Hematopoietic multipotent progenitor cell treated with erythropoietin and hydrocortisone succinate and interleukin-3 and kit ligand, for 15 days (in vitro differentiated cells): ENCODE data around the gene PITPNC1.
"Not testable (repeated sequence)": the region's sequence is repeated elsewhere in the genome, so short reads cannot be mapped to it uniquely, and the experiment has no call there.

Experiments used
- DNase-seq: peaks from one replicate; pipeline ENCODE4 v3.0.0-alpha.2; 2015; ENCODE audit warnings: low spot score

Gene PITPNC1

DNA sequence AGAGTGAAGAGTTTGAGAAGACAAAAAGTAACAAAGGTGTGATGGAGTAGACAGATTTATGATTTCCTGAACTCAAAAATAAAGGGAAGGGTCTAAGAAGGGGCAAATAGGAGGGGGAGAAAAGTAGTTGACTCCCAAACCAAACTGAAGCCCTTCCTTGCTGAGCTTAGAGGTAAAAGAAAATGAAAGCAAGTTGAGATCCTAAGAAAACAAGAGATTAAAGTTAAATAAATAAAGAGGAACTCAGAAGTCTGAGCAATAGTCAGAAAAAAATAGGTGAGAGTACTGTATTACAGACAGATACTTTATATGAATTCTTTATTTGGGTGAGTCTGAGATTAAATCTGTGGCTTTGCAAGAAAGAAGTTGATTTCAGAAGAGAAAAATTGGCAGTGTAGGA, 7.4 kb upstream of the PITPNC1 start:
- DNase-seq = no peak

DNA sequence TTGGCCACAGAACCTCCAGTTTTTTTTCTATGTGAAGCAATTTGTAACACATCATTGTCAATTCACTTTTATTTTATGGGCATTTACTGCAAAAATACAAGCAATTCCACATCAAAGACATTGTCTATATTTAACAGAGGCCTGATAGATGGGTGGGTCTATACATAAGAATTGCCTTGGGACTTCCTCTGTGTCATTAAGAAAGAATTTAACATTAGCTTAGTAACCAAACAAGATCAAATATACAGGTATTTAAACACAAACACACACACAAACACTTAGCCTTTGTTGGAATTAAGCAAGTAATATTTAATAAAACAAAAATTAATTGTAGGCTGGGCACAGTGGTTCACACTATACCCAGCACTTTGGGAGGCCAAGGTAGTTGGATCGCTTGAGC, 4.3 kb upstream of the PITPNC1 start:
- DNase-seq = no peak

GRCh38 chr17:67374329-67375053, 2.6 kb upstream of the PITPNC1 start:
- DNase-seq = peak; percentile 74

DNA sequence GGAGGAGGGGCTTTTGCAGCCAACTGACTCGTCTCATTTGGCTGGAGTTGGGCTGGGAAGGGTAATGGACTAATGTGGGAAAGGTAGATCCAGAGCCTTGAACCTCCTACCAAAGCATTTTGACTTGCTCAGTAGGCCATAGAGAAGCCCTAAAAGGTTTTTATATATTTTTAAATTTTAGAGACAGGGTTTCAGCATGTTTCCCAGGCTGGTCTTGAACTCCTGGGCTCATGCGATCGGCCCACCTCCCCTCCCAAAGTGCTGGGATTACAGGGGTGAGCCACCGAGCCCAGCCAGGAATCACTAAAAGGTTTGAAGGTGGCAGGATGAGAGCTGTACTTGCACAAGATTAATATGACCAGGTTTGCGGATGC, 2.0 kb upstream of the PITPNC1 start:
- no peak for DNase-seq

DNA sequence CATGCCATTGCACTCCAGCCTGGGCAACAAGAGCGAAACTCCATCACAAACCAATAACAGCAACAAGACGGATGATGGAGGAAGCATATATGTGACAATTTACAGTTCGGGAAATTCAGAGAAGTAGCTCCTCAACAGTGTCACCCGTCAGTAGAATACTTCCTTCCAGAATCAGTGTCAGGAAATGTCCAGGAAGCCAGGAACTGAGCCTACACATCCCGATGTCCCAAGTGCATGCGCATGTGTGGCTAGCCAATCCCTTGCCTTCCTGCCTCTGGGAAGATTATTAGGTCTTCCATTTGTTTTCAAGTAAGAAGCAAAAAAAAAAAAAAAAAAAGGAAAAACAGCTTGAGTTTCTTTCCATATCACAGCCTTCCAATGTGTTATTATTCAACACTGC, 1.4 kb upstream of the PITPNC1 start:
- DNase-seq = no peak

DNA sequence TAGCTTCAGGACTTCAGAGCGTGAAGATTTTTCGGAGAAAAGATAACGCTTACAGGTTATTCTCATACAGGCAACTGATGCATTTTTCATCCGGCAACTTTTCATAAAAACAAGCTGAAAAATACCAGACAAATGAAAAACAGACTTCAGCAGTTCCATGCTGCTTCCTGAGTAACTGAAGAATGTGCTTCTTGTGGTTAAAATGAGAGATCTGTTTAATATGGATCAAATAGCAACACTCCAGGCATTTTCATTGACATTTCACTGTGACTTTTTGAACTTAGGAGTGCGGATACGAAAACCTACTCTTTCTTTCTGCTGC, 705 bp upstream of the PITPNC1 start:
- DNase-seq = no peak

GRCh38 chr17:67377488-67378453, 690 bp downstream of the PITPNC1 start:
- DNase-seq = no peak

DNA sequence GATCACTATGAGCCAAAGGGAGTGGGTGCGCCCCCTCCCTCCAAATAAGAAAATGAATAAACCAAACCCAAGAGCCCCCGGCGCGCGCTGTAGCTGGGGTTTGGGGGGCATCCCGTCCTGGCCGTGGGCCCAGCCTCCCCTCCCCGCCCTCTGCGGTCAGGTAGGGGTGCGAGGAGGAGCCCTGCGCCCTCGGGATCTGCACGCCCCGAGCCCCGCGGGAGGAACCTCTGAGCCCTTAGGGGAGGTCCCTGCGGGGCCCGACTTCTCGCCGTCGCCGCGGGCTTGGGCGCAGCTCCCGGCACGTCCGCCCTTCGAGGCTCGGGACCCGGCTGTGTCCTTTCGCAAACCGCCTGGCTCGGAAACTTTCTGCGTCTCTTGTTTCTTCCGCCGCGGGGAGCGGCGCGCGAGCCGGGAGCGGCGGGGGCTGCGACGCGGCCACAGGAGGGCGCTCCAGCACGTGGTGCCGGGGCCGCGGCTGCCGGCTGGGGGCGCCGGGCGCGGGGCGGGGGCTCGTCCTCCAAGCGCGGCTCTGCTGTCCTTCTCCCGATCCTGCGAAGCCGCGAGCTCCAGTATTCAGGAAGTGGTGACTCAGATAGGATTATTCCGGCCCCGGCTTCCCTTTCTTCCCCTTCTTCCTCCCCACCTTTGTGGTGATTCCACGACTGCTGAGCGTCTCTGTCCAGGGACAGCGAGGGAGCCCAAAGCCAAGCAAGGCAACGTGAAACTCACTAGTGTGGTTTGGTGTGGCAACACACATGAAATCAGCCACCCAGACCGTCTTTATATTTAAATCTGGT, 1.6 kb downstream of the PITPNC1 start:
- DNase-seq = peak; percentile 39

- DNase-seq = no peak
Observed at GRCh38 chr17:67379251-67379630, 2.2 kb downstream of the PITPNC1 start.

GRCh38 chr17:67381929-67382257, 4.8 kb downstream of the PITPNC1 start:
- DNase-seq = no peak

DNA sequence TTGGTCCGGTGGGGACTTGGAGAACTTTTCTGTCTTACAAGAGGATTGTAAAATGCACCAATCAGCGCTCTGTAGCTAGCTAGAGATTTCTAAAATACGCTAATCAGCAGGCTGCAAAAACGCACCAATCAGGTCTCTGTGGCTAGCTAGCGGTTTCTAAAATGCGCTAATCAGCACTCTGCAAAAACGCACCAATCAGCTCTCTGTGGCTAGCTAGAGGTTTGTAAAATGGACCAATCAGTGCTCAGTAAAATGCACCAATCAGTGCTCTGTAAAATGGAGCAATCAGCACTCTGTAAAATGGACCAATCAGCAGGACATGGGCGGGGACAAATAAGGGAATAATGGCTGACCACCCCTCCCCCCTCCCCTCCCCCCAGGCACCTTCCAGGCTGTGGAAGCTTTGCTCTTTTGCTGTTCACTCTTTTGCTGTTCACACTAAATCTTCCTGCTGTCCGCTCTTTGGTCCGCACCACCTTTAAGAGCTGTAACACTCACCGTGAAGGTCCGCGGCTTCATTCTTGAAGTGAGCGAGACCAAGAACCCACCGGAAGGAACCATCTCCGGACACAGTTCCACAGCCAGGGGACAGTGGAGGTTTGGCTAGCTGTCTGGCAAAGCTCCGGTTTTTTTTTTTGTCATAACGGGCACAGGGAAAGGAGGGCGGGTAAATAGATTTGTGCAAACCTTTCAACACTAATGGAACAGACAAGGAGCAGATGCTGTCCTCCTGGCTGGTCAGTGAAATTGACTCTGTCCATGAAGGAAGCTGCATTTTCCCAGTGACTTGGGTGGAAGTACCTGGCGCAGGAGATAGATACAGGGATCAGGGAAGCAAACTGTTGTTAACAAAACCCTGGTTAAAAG, 8.3 kb downstream of the PITPNC1 start:
- DNase-seq = no peak

DNA sequence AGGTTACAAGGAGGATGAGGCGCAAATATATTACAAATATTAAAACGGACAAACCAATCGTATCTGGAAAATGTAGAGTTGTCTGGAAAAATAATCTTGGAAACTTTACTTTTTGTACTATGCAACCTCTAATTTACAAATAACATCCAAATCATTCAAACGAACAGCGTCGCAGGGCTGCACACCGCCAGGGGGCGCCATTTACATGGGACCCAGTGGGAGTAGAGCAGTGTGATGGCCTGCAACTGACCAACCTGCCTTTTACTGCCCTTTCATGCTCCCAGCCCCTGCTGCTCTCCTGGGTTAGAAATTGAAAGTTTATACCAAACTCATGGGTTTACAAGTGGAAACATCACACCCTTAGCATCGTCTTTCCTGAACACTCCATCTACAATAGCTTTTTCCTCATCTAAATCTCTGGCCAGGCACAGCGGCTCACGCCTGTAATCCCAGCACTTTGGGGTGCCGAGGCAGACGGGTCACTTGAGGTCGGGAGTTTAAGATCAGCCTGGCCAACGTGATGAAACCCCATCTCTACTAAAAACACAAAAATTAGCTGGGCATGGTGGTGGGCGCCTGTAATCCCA, 10.0 kb downstream of the PITPNC1 start:
- DNase-seq = no peak

- DNase-seq = not testable (repeated sequence)
Observed at GRCh38 chr17:67388536-67388935, 11.5 kb downstream of the PITPNC1 start.

DNA sequence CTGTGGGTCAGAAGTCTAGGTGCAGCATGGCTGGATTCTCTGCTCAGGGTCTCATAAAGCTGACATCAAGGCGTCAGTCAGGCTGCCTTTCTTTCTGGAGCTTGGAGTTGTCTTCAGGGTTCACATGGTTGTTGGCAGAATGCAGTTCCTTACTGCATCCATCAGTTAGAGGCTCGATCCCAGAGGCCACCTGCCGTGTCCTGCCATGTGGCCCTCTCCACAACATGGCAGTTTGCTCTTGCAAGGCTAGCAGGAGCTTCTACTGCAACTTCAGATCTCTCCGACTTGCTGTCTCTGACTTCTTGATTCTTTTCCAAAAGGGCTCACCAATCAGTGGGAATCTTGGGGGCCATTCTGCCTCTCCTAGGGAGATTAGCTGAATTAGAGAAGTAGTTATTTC, 11.9 kb downstream of the PITPNC1 start:
- DNase-seq = no peak

GRCh38 chr17:67390006-67390645, 13.0 kb downstream of the PITPNC1 start:
- no peak for DNase-seq

- DNase-seq = no peak
Observed at GRCh38 chr17:67390646-67391361, 13.7 kb downstream of the PITPNC1 start.

DNA sequence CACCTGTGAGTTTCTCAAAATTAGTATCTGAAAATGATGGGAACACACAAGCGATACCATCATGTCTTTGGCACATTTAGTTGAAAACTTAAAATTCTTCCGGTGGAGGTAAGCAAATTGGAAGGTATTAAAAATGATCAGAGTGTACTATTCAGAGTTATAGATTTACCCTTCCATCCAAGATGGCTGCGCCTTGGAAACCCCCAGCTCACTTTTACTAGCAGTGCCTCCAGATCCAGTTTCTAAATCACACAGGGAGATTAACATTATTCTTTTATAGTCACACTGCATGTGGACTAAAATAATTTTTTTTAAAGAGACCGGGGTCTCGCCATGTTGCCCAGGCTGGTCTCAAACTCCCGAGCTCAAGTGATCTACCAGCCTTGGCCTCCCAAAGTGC, 15.0 kb downstream of the PITPNC1 start:
- DNase-seq = no peak

DNA sequence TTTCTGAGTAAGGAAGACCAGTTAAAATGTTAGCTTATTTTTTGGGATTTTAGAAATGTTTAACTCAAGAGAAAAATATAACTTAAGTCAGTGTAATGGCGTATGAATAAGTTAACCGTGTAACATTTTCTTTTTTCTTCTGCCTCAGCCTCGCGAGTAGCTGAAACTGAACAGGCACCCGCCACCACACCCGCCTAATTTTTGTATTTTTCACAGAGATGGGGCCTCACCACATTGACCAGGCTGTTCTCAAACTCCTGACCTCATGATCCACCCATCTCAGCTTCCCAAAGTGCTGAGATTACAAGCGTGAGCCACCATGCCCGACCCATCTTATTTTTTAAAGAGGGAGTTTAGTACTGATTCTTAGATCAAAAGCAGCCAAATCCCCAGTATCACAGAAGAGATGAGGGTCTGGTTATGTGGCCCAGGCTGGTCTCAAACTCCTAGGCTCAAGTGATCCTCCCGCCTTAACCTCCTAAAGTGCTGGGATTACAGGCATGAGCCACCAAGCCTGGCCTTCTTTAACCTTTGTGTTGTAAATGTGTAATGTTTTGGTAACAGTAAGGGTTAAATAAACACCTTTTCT, 16.8 kb downstream of the PITPNC1 start:
- no peak for DNase-seq

- DNase-seq = no peak
Observed at GRCh38 chr17:67399676-67400075, 22.6 kb downstream of the PITPNC1 start.

DNA sequence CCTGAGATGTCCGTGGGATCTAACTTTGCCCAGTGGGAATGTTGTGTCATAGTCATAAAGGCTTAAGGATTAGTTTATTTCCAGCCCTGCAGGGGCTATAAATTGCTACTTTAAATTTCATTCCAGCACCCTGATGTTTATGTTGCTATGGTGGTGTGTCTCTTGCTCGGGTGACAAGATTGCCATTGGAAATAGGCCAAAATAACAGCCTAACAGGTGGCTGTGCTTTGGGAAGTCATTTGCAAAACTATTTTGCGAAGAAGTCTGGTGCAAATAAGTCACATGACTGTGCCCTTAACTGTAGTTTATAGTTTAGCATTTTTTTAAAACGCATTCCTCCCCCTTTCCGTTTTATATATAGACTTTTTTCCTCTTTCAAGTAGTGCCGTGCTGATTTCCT, 23.1 kb downstream of the PITPNC1 start:
- DNase-seq = no peak
